ENCODE results near the gene TNFAIP2. TPM values are rescaled to one million over a fixed set of nuclear protein-coding genes. Genes with fewer than 3 reads are reported as not detected.

Gene TNFAIP2
- total RNA-seq, 1 donor from 2014 or later, result 7.7 TPM

GRCh38 chr14:103093856-103094405, 29.3 kb upstream of the TNFAIP2 start:
- intact Hi-C loops (cut with micrococcal nuclease), result no loop called here

DNA sequence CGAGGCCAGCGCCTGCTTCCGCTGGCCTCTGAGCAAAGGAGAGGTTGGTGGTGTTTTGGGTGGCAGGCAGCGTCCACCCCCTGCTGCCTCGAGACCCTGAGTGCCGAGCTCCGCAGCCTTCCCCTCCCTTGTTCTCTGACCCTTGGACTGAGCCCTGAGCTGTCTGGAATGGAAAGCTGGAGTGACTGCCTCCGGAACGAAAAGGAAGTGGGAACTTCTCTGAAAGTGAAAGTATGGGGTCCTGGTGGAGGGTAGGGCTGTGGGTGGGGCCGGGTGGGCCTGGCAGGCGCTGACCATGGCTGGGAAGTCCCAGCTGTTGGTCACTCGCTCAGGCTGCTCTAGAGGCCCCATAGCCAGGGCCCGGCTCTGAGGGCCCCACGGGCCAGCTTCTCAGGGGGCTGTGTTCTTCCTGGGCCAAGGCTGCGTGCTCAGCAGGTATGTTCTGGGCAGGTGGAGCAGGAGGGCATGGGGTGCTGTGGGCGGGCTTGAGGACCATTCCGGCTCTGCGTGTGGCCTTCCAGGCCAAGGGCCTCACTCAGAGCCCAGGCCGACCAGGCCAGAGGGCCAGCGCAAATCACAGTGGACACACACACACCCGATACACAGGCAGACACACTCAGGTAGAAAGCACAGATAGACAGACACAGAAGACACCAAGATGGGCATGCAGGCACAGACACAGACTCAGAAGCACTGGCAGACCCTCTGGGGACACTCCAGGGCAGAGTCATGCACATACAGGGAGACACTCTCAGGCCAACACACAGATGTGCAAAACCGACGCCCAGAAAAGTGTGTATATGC, 28.7 kb upstream of the TNFAIP2 start, which contains the start of gene EXOC3L4:
Gene EXOC3L4, plus strand, starts transcription at position 320 of the 804 bp plus-strand sequence. CDS start 5,495 bp downstream, outside the sequence.
- intact Hi-C loops (cut with micrococcal nuclease), result no loop called here

DNA sequence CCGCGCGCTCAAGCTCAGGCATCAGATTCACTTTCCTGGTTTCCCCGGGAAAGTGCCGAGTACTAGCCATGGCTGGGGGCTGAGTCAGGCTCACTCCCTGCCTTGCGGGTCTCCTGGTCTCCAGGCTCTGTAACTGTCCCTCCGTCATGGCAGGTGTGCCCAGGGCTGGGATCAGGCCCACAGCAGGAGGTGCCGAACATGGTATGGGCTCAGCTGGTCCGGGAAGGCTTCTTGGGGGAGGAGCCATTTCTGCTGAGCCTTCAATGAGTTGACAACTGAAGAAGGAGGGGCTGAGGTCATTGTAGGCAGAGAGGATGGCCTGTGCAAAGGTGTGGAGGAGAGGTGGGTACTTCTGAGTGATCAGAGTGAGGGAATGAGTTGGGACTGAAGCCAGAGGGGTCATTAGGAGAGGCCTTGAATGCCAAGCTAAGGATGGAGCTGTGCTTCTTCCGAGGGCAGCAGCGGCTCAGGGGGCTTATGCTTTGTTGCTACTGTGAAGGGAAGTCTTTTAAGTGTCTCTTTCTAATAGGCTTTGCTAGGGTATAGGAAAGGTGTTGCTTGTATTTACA, 28.0 kb upstream of the TNFAIP2 start:
- intact Hi-C loops (cut with micrococcal nuclease), result no loop called here

GRCh38 chr14:103096387-103096786, 26.9 kb upstream of the TNFAIP2 start:
- intact Hi-C loops (cut with micrococcal nuclease), result no loop called here

DNA sequence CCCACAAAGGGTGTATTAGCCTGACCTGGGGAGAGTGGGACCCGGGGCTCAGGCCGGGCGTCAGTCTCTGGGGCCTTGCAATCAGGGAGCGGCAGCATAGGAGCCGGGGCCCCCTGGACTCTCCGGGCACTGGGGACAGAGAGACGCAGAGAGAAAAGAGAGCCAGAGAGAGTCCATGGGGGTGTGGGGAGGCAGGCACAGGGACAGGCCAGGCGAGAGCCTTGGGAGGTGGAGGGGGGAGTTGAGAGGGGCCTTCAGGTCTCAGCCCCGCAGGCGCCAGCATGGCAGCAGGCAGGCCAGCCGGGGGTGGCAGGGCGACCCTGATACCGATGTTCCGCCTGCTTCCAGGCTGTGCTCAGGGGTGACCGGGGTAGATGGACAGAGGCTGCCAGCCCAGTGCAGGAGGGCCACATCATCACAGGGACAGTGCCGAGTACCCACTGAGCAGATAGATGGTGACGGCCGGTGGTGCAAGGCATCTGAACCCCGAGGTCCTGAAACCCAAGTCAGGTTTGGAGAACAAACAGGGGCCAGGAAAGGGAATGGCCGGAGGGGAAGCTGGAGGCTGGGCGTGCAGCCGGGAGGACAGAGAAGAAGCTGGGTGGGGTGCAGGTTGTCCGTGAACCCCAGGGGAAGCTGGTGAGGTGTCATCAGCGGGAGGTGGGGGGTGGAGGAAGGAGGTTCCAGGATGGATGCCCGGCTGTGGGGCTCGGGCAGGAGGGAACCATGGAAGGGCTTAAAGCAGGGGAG, 25.8 kb upstream of the TNFAIP2 start:
- intact Hi-C loops (cut with micrococcal nuclease), result no loop called here

DNA sequence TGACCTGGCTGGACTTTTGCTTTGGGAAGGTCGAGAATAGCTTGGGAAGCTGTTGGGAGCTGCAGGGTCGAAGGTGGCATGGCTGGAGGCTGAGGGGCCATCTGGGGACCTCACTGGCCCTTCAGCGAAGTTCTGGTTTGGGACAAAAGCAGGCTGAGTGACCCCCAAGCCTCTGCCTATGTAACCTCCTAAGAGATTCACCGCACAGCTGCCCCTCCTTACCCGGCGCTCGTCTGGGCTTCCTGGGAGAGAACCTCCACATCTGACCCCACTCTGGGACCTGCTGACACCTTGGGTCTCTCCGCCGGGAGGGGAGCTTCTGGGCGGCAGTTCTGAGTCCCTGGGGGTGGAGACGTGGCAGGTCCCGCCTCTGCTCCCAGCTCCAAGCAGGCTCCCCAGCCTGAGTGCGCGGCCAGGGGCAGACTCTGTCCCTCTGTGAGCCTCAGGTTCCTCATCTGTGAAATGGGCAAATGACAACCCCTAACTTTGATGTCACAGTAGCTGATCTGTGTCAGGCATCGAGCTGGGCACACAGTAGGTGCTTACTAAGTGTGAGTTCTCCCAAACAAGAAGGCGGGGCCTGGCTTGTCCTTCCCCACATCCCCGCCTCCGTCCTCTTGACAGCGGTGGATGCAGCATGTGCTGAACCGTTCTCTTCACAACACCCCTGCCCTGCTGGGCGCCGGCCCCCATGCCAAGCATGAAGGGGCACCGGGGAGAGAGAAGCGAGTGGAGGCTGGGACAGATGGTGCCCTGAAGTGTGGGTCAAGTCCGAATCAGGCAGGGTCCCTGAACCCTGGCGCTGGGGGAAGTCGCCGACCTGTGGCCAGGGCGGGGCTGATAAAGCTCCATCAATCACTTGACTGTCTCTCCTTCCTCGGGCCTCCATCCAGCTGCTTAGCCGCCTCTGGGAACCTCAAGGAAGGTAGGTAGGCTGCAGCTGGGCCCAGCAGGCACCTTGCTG, 25.0 kb upstream of the TNFAIP2 start:
- intact Hi-C loops (cut with micrococcal nuclease), result no loop called here

GRCh38 chr14:103099081-103099732, 24.1 kb upstream of the TNFAIP2 start:
- intact Hi-C loops (cut with micrococcal nuclease), result no loop called here

GRCh38 chr14:103099733-103100280, 23.5 kb upstream of the TNFAIP2 start:
- intact Hi-C loops (cut with micrococcal nuclease), result no loop called here

DNA sequence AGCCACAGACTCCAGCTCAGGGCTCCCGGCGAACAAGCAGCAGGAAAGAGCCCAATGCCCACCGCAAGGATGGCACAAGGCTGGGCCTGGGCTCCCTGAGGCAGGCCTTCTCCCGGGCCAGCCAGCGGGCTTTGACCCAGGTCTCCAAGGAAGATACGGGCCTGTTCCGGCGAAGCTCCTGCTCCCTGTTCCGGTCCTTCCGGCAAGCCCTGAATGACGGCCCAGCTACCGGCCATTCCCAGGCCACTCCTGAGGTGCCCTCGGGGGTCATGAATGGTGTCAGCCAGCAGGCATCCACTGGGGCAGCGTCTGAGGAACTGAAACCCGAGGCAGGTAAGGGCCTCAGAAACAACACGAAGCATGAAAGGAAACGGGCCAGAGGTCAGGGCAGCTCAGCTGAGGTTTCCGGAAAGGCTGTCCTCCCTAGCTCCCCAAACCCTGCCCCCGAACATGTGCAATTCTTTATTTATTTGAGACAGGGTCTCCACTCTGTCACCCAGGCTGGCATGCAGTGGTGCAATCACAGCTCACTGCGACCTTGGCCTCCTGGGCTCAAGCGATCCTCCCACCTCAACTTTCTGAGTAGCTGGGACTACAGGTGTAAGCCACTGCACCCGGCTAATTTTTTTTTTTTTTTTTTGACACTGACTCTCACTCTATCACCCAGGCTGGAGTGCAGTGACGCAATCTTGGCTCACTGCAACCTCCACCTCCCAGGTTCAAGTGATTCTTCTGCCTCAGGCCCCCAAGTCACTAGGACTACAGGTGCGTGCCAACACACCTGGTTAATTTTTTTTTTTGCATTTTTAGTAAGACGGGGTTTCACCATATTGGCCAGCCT, 22.8 kb upstream of the TNFAIP2 start:
- intact Hi-C loops (cut with micrococcal nuclease), result no loop called here

DNA sequence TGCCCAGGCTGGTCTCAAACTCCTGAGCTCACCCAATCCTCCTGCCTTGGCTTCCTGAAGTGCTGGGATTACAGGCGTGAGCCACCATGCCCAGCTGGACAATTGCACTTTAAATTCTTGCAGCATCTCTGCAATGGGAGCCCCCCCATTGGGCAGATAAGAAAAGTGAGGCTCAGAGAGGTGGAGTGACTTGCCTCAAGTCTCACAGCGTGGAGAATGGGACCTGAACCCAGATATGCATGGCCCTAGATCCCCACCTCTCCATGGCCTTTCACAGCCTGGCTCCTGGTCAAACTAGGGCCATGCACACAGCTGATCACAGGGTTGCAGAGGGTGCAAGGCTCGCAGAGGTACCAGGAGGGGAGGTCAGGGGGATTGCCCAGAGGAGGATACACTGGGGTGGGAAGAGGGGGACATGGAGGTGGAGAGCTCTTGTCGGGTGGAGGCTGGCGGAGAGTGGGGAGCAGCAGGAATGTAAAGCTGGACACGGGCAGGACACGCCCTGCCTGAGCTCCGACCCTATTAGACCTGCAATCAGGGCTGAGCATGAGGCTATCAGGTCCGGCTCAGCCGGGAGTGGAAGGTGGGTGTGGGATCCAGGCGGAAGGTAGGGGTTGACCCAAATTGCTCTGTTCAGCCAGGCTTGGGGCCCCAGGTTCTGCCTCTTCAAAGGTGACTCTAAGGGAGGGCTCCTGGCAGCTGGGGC, 21.9 kb upstream of the TNFAIP2 start:
- intact Hi-C loops (cut with micrococcal nuclease), result no loop called here

- intact Hi-C loops (cut with micrococcal nuclease), result no loop called here
These were observed 21.1 kb upstream of the TNFAIP2 start for GRCh38 chr14:103101963-103102688.

DNA sequence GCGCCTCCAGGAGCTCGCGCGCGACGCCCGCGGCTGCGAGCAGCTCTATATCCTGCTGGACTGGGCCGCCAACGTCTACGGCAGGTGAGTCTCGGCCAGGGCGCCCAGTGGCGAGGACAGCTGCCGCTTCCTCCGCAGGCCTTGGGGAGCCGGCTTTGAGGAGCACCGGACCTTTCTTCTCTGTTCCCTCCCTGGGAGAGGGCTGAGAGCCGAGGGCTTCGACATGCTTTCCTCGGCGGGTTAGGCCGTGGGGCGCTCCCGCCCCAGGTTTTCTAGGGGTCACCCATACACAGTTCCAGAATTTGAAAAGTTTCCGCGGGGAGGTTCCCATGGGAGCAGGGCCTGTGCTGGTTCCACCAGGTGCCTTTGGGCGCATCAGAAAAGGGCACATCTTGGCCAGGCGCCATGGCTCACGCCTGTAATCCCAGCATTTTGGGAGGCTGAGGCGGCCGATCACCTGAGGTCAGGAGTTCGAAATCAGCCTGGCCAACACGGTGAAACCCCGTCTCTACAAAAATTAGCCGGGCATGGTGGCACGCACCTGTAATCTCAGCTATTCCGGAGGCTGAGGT, 20.5 kb upstream of the TNFAIP2 start:
- intact Hi-C loops (cut with micrococcal nuclease), result no loop called here

DNA sequence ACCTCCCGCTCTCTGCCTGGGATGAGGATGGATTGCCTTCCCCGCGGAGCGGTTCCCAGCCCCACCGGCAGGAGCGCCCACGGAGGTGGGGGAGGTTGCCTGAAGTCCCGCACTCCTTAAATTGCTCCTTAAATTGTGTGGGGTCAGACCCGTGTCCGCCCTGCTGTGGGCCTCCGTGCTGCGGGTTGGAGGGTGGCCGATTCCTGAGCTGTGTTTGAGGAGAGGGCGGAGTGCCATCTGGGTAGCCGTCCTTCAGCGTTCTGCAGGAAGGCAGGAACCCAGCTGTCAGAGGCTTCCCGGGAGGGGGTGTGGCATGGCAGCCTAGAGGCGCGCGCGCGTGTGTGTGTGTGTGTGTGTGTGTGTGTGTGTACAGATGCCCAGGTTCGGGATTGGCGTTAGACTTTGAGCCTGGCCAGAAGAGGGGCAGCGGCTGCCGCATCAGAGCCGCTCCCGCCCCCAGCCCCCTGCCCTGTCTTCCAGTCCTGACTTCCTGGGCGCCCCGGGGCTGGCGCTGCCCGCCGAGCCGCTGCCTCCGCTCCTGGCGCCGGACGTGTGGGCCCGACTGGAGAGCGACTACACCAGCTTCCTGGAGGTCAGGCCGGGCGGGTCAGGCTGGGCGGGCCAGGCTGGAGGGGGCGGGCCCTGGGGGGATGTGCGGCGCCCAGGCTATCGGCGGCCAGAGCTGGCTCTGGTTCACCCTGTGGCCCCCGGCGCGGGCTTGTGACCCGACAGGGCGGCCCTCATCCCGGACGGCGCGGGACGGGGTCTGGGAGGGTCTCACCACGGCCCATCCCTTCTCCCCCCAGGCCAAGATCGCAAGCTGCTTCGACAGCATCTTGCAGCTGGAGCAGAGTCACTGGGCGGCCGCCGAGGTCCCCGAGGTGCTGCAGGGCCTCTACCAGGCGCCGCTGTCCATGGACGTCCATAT, 19.5 kb upstream of the TNFAIP2 start:
- intact Hi-C loops (cut with micrococcal nuclease), result loop anchor here (2.0 kb wide), 2 partner anchors 37 to 409 kb away; no protein-coding TSS in a partner anchor

GRCh38 chr14:103104389-103104653, 18.9 kb upstream of the TNFAIP2 start:
- intact Hi-C loops (cut with micrococcal nuclease), result loop anchor here (2.0 kb wide), 2 partner anchors 36 to 410 kb away; no protein-coding TSS in a partner anchor

- intact Hi-C loops (cut with micrococcal nuclease), result loop anchor here (1.0 to 2.0 kb wide), 5 partner anchors 27 to 410 kb away; no protein-coding TSS in a partner anchor
These were observed 18.4 kb upstream of the TNFAIP2 start for GRCh38 chr14:103104654-103105452.
